Left lobe of liver (tissue), 2 donors: ENCODE data around the gene PI16. TPM values are rescaled to one million over a fixed set of nuclear protein-coding genes. Genes with fewer than 3 reads are reported as not detected.

Experiments
- ATAC-seq: fragments of 200-7000 bp; cut with Tn5 transposase; one replicate; pipeline ENCODE4 v1.9.1; 2020; ENCODE audit warnings: mild to moderate bottlenecking, moderate library complexity
- DNase-seq: peaks from one replicate; pipeline ENCODE4 v3.0.0-alpha.2; 2020; ENCODE audit warnings: low spot score
- total RNA-seq: library from RNA; stranded (reverse); gene quantifications from one replicate; pipeline ENCODE4 v1.2.1, GENCODE V29; 2021
- donor health status: DM: no; HTN: no; CAD: no; lungs with moderate emphysema.
- donor health status: DM: no; HTN: yes; CAD: no.

Gene PI16
- total RNA-seq, 1 donor from 2014 or later: not detected

DNA sequence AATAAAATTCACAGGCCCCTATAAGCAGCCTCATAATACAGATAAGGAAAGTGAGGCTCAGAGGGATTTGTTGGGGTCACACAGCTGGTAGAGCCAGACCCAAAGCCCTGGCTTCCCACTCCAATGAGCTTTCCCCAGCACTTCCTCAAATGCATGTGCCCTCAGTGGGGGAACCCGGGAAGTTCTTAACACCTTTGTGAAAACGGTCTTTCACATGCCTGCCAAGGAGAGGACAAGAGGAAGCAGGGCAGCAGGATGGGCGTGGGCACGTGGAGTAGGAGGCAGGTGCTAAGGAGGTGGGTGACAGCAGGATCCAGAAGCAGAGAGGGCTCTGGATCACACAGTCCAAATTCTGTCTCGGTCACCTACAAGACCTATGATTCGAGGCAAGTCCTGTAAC, 598 bp downstream of the PI16 start:
- DNase-seq (no peak), ATAC-seq (no peak)

- DNase-seq (no peak), ATAC-seq (no peak)
Observed at GRCh38 chr6:36955671-36956445, 1.3 kb downstream of the PI16 start.

DNA sequence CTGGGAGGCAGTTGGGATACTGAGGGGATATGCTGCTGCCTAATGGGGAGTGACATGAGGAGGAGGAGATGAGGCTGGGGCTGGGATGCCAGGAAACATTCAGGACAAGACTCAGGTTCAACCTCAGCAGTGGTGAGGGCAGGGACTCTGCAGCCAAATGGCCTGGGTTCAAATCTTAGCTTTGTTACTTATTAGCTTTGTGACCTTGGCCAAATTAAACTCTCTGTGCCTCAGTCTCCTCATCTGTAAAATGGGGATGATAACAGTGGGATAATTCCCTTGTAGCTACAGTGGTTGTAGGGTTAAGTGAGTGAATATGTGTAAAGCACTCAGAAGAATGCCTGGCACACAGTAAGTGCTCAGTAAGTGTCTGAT, 1.9 kb downstream of the PI16 start:
- no peak for ATAC-seq
- no peak for DNase-seq

GRCh38 chr6:36957773-36958271, 3.3 kb downstream of the PI16 start:
- no peak for DNase-seq
- ATAC-seq: no peak

GRCh38 chr6:36958775-36959554, 4.4 kb downstream of the PI16 start:
- ATAC-seq (no peak), DNase-seq (no peak)

DNA sequence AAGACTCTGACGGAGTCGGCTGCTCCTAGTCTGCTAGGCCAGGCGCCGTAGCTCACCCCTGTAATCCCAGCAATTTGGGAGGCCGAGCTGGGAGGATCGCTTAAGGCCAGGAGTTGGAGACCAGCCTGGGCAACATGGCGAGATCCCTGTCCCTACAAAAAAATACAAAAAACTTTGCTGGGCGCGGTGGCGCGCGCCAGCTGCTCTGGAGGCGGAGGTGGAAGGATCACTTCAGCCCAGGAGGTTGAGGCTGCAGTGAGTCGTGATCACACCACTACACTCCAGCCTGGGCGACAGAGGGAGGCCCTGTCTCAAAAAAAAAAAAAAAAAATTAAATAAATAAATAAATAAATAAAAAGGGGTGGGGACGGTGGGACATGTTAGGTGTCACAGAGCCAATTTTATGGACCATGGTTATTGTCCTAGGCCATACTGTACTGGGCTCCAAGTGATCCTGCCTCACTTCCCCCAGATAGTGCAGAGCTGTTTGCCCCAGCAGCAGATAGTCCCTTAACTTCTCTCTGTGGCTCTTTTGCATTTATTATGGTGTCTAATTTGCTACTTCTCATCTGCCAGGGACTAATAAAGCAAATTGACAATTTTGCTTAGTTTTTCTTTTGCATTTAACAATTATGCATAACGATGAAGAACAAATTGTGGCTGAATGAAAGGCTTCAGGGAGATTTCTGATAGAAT, 5.2 kb downstream of the PI16 start:
- ATAC-seq (no peak), DNase-seq (no peak)

DNA sequence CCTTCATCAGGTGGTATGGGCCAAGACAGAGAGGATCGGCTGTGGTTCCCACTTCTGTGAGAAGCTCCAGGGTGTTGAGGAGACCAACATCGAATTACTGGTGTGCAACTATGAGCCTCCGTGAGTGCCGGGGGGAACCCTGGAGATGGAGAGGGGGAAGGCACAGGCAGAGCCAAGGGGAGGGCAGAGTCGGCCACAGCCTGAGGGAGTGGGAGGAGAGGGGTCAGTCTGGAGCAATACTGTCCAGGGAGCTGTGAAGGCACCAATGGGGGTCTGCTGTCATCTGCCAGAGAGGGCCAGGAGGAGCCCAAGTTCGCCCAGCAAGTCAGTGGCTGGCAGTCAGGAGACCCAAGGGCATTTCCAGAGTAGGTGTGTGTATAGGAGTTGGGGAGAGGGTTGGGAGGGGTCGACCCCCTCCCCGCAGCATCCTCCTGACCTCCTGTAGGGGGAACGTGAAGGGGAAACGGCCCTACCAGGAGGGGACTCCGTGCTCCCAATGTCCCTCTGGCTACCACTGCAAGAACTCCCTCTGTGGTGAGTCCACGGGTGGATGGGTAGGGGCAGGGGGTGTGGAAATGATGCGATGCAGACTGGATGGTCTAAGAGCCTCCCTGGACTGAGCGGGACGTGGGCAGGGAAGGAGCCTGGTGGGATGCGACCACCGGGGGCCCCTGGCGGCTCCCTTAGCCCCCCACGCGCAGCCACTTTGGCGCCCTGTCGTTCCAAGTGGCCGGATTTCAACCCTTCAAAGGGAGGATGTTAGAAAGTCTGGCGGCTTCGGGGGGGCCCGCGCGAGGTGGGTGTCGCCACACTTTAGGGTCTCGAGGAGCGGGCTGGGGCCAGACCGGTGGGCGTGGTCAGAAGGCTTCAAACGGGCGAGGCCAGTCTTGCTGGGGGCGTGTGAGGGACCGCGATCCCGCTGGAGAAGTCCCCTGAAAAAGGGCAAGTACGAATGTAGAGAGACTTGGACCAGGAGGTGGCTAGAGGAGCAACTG, 7.2 kb downstream of the PI16 start:
- no peak for ATAC-seq
- no peak for DNase-seq

GRCh38 chr6:36962874-36963273, 8.3 kb downstream of the PI16 start:
- DNase-seq (no peak), ATAC-seq (peak; percentile 36)

DNA sequence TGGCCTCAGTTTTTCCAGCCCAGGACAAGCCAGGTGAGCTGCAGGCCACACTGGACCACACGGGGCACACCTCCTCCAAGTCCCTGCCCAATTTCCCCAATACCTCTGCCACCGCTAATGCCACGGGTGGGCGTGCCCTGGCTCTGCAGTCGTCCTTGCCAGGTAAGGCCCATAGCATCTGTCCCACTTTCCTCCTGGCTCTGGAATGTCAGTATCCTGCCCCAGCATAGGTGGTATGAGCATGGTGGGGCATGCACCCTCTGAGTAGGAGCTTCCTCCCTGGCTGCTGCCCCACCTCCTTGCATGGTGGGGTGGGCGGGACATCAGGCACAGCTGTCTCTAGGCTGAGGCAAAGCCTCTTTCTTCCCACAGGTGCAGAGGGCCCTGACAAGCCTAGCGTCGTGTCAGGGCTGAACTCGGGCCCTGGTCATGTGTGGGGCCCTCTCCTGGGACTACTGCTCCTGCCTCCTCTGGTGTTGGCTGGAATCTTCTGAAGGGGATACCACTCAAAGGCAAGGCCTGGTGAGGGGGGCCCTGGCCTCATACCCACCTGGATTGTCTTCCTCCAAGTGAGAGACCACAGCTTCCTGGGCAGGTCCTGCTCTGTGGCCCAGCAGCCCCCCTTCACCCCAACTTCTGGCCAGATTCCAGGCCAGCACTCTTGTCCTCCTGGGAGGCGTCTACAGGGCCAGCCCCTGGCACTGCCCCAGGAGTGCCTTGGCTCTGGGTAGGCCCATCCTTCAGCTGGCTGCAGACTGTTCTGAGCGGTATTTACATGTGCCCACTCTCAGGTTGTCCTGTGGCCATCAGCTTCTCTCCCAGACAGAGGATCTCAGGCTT, 9.1 kb downstream of the PI16 start:
- no peak for ATAC-seq
- no peak for DNase-seq

DNA sequence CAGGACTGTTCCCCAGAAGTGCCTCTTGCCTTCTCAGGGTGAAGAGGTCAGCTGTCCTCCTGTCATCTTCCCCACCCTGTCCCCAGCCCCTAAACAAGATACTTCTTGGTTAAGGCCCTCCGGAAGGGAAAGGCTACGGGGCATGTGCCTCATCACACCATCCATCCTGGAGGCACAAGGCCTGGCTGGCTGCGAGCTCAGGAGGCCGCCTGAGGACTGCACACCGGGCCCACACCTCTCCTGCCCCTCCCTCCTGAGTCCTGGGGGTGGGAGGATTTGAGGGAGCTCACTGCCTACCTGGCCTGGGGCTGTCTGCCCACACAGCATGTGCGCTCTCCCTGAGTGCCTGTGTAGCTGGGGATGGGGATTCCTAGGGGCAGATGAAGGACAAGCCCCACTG, 9.8 kb downstream of the PI16 start:
- ATAC-seq (no peak), DNase-seq (no peak)

- ATAC-seq (no peak), DNase-seq (no peak)
Observed at GRCh38 chr6:36964908-36965307, 10.4 kb downstream of the PI16 start.

GRCh38 chr6:36967301-36967700, 12.8 kb downstream of the PI16 start:
- no peak for DNase-seq

GRCh38 chr6:36967757-36968156, 13.2 kb downstream of the PI16 start:
- ATAC-seq (no peak), DNase-seq (no peak)

More at GRCh38 chr6:36967301-36967700, 12.8 kb downstream of the PI16 start:
- ATAC-seq: peak; percentile 65

DNA sequence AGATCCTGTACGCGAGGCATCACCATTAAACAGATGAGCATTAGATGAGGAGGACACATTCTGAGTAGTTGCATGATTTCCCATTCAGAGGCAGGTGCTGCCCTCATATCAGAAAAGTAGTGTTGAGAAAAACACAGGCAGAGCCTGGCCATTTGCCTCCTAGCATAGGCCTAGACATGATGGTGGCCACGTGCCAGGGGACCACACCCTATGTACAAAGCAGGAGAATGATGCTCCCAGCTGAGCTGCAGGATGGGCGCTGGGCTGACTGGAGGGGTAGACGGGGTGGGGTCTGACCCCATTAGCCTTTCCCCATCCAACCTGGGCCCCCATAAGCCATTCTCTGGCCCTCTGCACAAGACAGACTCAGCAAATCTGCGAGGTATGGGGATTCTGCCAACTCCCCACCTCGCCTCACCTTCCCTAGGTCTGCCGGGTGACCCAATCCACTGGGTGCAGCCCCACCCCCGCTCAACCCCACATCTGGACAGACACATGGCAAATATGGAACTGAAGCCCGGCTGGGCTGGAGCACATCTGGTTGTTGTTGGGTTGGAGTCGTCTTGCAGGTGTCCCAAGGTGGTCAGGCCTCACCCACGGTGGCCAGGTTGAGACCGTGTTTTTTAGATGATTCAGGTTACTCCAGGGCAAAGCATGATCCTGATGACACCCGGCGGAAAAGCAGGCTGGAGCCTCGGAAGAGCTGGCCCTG, 13.9 kb downstream of the PI16 start:
- ATAC-seq (no peak), DNase-seq (no peak)

GRCh38 chr6:36969240-36969691, 14.7 kb downstream of the PI16 start:
- ATAC-seq (no peak), DNase-seq (no peak)

DNA sequence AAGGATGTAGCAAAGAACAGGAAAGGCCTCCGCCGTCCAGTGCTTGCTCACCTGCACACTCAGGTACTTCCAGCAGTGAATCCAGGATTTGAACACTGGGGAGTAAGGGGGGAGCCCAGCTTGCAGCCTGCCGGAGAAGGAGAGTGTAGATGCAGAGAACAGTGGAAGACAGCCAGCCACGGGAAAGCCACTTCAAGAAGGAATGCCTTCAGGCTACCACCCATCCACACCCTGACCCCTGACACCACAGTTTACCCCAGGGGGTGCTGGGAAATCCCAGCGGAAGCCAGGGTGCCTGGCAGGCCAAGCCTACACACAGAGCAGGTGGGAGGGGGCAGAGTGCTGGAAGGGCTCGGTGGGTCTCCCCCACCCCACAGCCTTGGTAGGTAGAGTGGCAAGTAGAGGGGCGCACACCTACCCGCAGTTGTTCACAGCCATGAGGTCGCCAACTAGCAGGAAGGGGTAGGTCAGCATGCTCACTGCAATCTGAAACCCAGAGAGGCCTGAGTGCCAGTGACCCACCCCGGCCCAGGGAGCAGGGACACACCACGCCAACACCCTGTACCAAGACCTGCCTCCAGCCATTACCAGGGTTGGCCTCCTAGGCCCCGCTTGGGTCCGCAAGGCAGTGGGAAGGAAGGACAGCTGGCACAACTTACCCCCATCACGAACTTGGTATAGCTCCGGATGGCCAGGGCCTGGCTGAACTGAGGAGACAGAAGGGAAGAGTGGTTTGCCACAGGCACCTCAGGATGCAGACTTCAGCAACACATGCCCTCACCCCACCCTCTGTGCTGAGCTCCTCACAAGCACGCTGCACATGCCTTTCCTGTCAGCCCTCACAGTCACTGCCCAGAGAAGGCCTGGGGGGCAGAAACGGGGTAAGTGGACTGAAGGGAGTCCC, 15.7 kb downstream of the PI16 start:
- ATAC-seq (no peak), DNase-seq (no peak)
